ENCODE results near the gene MYBL2.

Gene MYBL2

DNA sequence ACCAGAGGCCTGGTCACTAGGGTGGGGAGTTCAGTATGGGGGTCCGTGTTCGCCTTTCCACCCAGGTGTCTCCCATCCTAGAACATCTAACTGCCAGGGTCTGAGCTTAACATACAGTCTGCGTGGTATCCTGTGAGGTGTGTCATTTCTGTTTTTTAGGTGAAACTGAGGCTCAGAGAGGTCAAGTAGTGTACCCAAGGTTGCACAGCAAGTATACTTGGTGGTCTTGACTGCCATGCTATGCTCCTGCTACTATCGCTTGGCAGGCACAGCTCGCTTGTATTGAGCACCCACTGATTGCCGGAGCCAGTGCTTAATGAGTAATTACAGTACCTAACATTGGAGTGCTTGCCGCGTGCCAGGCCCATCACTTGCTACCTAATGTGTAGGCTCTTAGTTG, 33.7 kb downstream of the MYBL2 start:
- no peaks in the 10 kb centered on the region for H3K4me1 ChIP-seq (ENCODE audit: control insufficient read depth in 5 of 5, insufficient read depth in 5 of 5, low read length in 5 of 5)
- no peak overlapping the region for H3K27ac ChIP-seq (ENCODE audit: low read depth, low read length)
- H3K9me3 ChIP-seq (ENCODE audit: control insufficient read depth in 5 of 5, low read length in 5 of 5): no peaks in the 10 kb centered on the region
- no peaks in the 10 kb centered on the region for H3K27me3 ChIP-seq (ENCODE audit: control insufficient read depth in 5 of 5, insufficient read depth in 4 of 5, low read length in 5 of 5)
- H3K9ac ChIP-seq (ENCODE audit: low read length in 5 of 5): no peak overlapping the region
- H3K4me3 ChIP-seq (ENCODE audit: low read depth in 1 of 5, low read length in 5 of 5): no peak overlapping the region
- no peaks in the 10 kb centered on the region for H3K36me3 ChIP-seq (ENCODE audit: control insufficient read depth in 5 of 5, insufficient read depth in 5 of 5, low read length in 5 of 5)

GRCh38 chr20:43702502-43702901, 35.6 kb downstream of the MYBL2 start:
- H3K9ac ChIP-seq (ENCODE audit: low read length in 5 of 5): no peak overlapping the region
- H3K4me1 ChIP-seq (ENCODE audit: control insufficient read depth in 5 of 5, insufficient read depth in 5 of 5, low read length in 5 of 5): no peaks in the 10 kb centered on the region
- H3K4me3 ChIP-seq (ENCODE audit: low read depth in 1 of 5, low read length in 5 of 5): no peak overlapping the region
- no peaks in the 10 kb centered on the region for H3K36me3 ChIP-seq (ENCODE audit: control insufficient read depth in 5 of 5, insufficient read depth in 5 of 5, low read length in 5 of 5)
- H3K9me3 ChIP-seq (ENCODE audit: control insufficient read depth in 5 of 5, low read length in 5 of 5): no peaks in the 10 kb centered on the region
- H3K27me3 ChIP-seq (ENCODE audit: control insufficient read depth in 5 of 5, insufficient read depth in 4 of 5, low read length in 5 of 5): no peaks in the 10 kb centered on the region
- no peak overlapping the region for H3K27ac ChIP-seq (ENCODE audit: low read depth, low read length)

- Histone ChIP-seq H3K27ac (ENCODE audit: low read depth, low read length) (no peak overlapping the region), H3K4me1 (ENCODE audit: control insufficient read depth in 5 of 5, insufficient read depth in 5 of 5, low read length in 5 of 5) (peaks cover 0 to 5% (median 3%) of the 10 kb centered on the region in 5 donors), H3K27me3 (ENCODE audit: control insufficient read depth in 5 of 5, insufficient read depth in 4 of 5, low read length in 5 of 5) (no peaks in the 10 kb centered on the region), H3K4me3 (ENCODE audit: low read depth in 1 of 5, low read length in 5 of 5) (no peak overlapping the region), H3K36me3 (ENCODE audit: control insufficient read depth in 5 of 5, insufficient read depth in 5 of 5, low read length in 5 of 5) (no peaks in the 10 kb centered on the region), H3K9ac (ENCODE audit: low read length in 5 of 5) (no peak overlapping the region), H3K9me3 (ENCODE audit: control insufficient read depth in 5 of 5, low read length in 5 of 5) (no peaks in the 10 kb centered on the region)
These were observed 43.6 kb downstream of the MYBL2 start for GRCh38 chr20:43710370-43711044.

DNA sequence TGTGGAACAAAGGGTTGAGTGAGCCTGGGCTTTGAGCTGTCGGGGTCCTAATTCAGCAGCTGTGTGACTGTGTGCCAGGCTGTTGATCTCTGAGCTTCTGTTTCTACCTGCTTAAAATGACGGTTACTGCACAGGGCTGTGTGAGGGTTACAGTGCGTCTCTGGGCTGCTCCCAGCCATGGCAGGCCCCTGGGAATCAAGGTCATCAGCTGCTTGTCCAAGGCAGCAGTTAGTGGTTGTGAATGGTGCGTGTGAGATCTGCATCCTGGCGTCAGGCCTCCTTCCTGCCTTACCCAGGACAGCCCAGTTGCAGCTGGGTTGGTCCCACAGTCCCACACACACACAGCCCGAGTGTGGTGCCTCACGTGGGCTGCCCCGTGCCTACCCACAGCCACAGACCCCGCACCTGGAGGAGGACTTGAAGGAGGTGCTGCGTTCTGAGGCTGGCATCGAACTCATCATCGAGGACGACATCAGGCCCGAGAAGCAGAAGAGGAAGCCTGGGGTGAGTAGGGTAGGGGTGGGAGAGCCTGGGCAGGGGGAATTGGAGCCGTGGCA, 44.3 kb downstream of the MYBL2 start:
- Histone ChIP-seq H3K9ac (ENCODE audit: low read length in 5 of 5) (no peak overlapping the region), H3K4me1 (ENCODE audit: control insufficient read depth in 5 of 5, insufficient read depth in 5 of 5, low read length in 5 of 5) (peaks cover 0 to 5% (median 3%) of the 10 kb centered on the region in 5 donors), H3K4me3 (ENCODE audit: low read depth in 1 of 5, low read length in 5 of 5) (no peak overlapping the region), H3K36me3 (ENCODE audit: control insufficient read depth in 5 of 5, insufficient read depth in 5 of 5, low read length in 5 of 5) (no peaks in the 10 kb centered on the region), H3K27me3 (ENCODE audit: control insufficient read depth in 5 of 5, insufficient read depth in 4 of 5, low read length in 5 of 5) (no peaks in the 10 kb centered on the region), H3K9me3 (ENCODE audit: control insufficient read depth in 5 of 5, low read length in 5 of 5) (no peaks in the 10 kb centered on the region), H3K27ac (ENCODE audit: low read depth, low read length) (no peak overlapping the region)

- Histone ChIP-seq H3K27me3 (ENCODE audit: control insufficient read depth in 5 of 5, insufficient read depth in 4 of 5, low read length in 5 of 5) (no peaks in the 10 kb centered on the region), H3K4me3 (ENCODE audit: low read depth in 1 of 5, low read length in 5 of 5) (no peak overlapping the region), H3K9me3 (ENCODE audit: control insufficient read depth in 5 of 5, low read length in 5 of 5) (peaks cover 0 to 3% (median 0%) of the 10 kb centered on the region in 5 donors), H3K36me3 (ENCODE audit: control insufficient read depth in 5 of 5, insufficient read depth in 5 of 5, low read length in 5 of 5) (no peaks in the 10 kb centered on the region), H3K9ac (ENCODE audit: low read length in 5 of 5) (no peak overlapping the region), H3K4me1 (ENCODE audit: control insufficient read depth in 5 of 5, insufficient read depth in 5 of 5, low read length in 5 of 5) (peaks cover 0 to 12% (median 5%) of the 10 kb centered on the region in 5 donors), H3K27ac (ENCODE audit: low read depth, low read length) (no peak overlapping the region)
These were observed 48.1 kb downstream of the MYBL2 start for GRCh38 chr20:43715044-43715443.

GRCh38 chr20:43715511-43715910, 48.6 kb downstream of the MYBL2 start:
- Histone ChIP-seq H3K27ac (ENCODE audit: low read depth, low read length) (no peak overlapping the region), H3K36me3 (ENCODE audit: control insufficient read depth in 5 of 5, insufficient read depth in 5 of 5, low read length in 5 of 5) (no peaks in the 10 kb centered on the region), H3K4me3 (ENCODE audit: low read depth in 1 of 5, low read length in 5 of 5) (no peak overlapping the region), H3K9me3 (ENCODE audit: control insufficient read depth in 5 of 5, low read length in 5 of 5) (peaks cover 0 to 6% (median 0%) of the 10 kb centered on the region in 5 donors), H3K27me3 (ENCODE audit: control insufficient read depth in 5 of 5, insufficient read depth in 4 of 5, low read length in 5 of 5) (no peaks in the 10 kb centered on the region), H3K4me1 (ENCODE audit: control insufficient read depth in 5 of 5, insufficient read depth in 5 of 5, low read length in 5 of 5) (peaks cover 0 to 12% (median 5%) of the 10 kb centered on the region in 5 donors), H3K9ac (ENCODE audit: low read length in 5 of 5) (no peak overlapping the region)

DNA sequence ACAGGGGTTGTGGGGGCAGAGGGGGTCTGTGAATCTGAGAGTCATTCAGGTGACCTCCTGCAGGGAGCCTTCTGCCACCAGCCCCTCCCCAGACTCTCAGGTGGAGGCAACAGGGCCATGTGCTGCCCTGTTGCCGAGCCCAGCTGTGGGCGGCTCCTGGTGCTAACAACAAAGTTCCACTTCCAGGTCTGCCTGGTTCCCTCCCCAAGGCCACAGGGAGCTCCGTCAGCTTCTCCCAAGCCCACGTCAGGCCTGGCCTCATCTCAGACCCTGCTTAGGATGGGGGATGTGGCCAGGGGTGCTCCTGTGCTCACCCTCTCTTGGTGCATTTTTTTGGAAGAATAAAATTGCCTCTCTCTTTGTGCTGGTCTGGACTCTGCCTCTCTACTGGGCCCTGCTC, 49.2 kb downstream of the MYBL2 start:
- H3K9ac ChIP-seq (ENCODE audit: low read length in 5 of 5): no peak overlapping the region
- H3K9me3 ChIP-seq (ENCODE audit: control insufficient read depth in 5 of 5, low read length in 5 of 5): peaks cover 0 to 6% (median 0%) of the 10 kb centered on the region in 5 donors
- no peaks in the 10 kb centered on the region for H3K36me3 ChIP-seq (ENCODE audit: control insufficient read depth in 5 of 5, insufficient read depth in 5 of 5, low read length in 5 of 5)
- no peak overlapping the region for H3K4me3 ChIP-seq (ENCODE audit: low read depth in 1 of 5, low read length in 5 of 5)
- no peaks in the 10 kb centered on the region for H3K27me3 ChIP-seq (ENCODE audit: control insufficient read depth in 5 of 5, insufficient read depth in 4 of 5, low read length in 5 of 5)
- H3K4me1 ChIP-seq (ENCODE audit: control insufficient read depth in 5 of 5, insufficient read depth in 5 of 5, low read length in 5 of 5): peaks cover 0 to 14% (median 5%) of the 10 kb centered on the region in 5 donors
- no peak overlapping the region for H3K27ac ChIP-seq (ENCODE audit: low read depth, low read length)

DNA sequence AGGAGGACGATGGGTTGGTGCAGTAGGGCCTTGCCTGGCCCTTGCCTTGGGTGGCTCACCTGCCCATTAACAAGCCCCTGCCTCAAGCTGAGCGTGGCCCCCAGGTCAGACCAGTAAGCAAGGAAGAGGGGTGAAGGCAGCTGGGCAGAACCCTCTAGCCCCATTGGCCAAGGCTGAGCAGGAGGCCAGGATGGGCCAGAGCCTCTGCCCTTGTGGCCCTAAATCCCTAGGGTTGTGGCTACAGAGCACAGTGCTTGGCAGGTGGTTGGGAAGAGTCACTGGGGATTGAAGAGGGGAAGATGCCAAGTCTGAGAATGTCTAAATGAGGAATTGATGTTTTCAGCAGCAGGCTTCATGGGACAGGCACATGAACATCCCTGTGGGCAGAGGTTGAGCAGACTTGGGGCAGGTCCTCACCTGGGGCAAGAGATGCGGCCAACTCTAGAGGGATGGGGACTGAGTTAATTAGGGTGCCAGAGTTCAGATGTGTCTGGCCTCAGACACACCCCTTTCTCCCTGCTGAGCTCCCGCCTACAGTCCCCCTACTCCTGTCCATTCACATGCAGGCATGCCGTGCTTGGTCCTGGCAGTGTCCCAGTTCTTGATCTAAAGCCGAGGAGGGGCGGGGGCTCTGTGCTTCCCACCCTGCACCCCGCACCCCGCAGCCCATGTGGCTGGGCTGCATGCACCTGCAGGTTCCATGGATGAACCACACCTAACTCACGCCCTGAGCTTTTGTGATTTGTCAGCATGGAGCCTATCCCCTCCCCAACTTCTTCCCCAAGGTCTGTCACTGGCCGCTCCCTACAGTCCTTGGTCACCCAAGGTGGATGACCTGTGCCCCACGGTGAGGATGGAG, 50.1 kb downstream of the MYBL2 start:
- peaks cover 0 to 23% (median 14%) of the 10 kb centered on the region in 5 donors for H3K4me1 ChIP-seq (ENCODE audit: control insufficient read depth in 5 of 5, insufficient read depth in 5 of 5, low read length in 5 of 5)
- no peak overlapping the region for H3K4me3 ChIP-seq (ENCODE audit: low read depth in 1 of 5, low read length in 5 of 5)
- H3K36me3 ChIP-seq (ENCODE audit: control insufficient read depth in 5 of 5, insufficient read depth in 5 of 5, low read length in 5 of 5): no peaks in the 10 kb centered on the region
- no peak overlapping the region for H3K27ac ChIP-seq (ENCODE audit: low read depth, low read length)
- H3K9me3 ChIP-seq (ENCODE audit: control insufficient read depth in 5 of 5, low read length in 5 of 5): peaks cover 0 to 6% (median 0%) of the 10 kb centered on the region in 5 donors
- H3K27me3 ChIP-seq (ENCODE audit: control insufficient read depth in 5 of 5, insufficient read depth in 4 of 5, low read length in 5 of 5): no peaks in the 10 kb centered on the region
- no peak overlapping the region for H3K9ac ChIP-seq (ENCODE audit: low read length in 5 of 5)

- peaks cover 0 to 25% (median 18%) of the 10 kb centered on the region in 5 donors for H3K4me1 ChIP-seq (ENCODE audit: control insufficient read depth in 5 of 5, insufficient read depth in 5 of 5, low read length in 5 of 5)
- H3K27me3 ChIP-seq (ENCODE audit: control insufficient read depth in 5 of 5, insufficient read depth in 4 of 5, low read length in 5 of 5): no peaks in the 10 kb centered on the region
- H3K36me3 ChIP-seq (ENCODE audit: control insufficient read depth in 5 of 5, insufficient read depth in 5 of 5, low read length in 5 of 5): no peaks in the 10 kb centered on the region
- peaks cover 0 to 6% (median 0%) of the 10 kb centered on the region in 5 donors for H3K9me3 ChIP-seq (ENCODE audit: control insufficient read depth in 5 of 5, low read length in 5 of 5)
- H3K4me3 ChIP-seq (ENCODE audit: low read depth in 1 of 5, low read length in 5 of 5): no peak overlapping the region
- H3K9ac ChIP-seq (ENCODE audit: low read length in 5 of 5): no peak overlapping the region
- H3K27ac ChIP-seq (ENCODE audit: low read depth, low read length): no peak overlapping the region
These were observed 50.7 kb downstream of the MYBL2 start for GRCh38 chr20:43717616-43717995.

DNA sequence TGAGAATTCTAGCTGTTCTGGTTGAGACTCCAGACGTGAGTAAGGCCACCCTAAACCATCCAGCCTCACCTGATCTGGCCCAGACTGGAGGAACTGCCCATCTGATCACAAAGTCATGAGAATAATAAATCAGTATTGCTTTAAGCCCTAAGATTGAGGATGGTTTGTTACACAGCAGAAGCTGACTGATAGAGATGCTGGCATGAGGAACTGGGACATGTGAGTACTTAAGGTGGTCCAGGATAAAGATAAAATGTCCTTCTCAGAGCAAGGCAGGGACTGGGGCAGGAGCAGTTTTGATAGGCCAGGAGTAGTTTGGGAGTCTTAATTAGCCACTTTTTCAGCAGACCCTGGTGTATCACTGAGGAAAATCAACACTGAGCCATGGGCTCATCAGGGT, 53.1 kb downstream of the MYBL2 start:
- Histone ChIP-seq H3K4me1 (ENCODE audit: control insufficient read depth in 5 of 5, insufficient read depth in 5 of 5, low read length in 5 of 5) (peaks cover 0 to 24% (median 21%) of the 10 kb centered on the region in 5 donors), H3K9me3 (ENCODE audit: control insufficient read depth in 5 of 5, low read length in 5 of 5) (peaks cover 0 to 6% (median 0%) of the 10 kb centered on the region in 5 donors), H3K27ac (ENCODE audit: low read depth, low read length) (no peak overlapping the region), H3K4me3 (ENCODE audit: low read depth in 1 of 5, low read length in 5 of 5) (no peak overlapping the region), H3K36me3 (ENCODE audit: control insufficient read depth in 5 of 5, insufficient read depth in 5 of 5, low read length in 5 of 5) (no peaks in the 10 kb centered on the region), H3K9ac (ENCODE audit: low read length in 5 of 5) (no peak overlapping the region), H3K27me3 (ENCODE audit: control insufficient read depth in 5 of 5, insufficient read depth in 4 of 5, low read length in 5 of 5) (no peaks in the 10 kb centered on the region)
